SK-N-SH treated with all-trans-retinoic acid at 6 μM for 48 hours (cell line): ENCODE data around the gene MAPK14.

Experiments
- ATAC-seq: fragments of 200-7000 bp; cut with Tn5 transposase; 3 replicates; pipeline ENCODE4 v1.9.1; 2020; ENCODE audit warnings: mild to moderate bottlenecking, moderate library complexity
- ARNTL ChIP-seq: fragments of 450-650 bp; formaldehyde crosslinking; IDR thresholded peaks from 2 replicates; pipeline ENCODE4 v1.5.0; 2020; ENCODE audit warnings: low read depth, mild to moderate bottlenecking, moderate library complexity, borderline replicate concordance
- CSDC2 ChIP-seq: fragments of 250-450 bp; sonication (Bioruptor Pico); IDR thresholded peaks from 2 replicates; pipeline ENCODE4 v1.5.0; 2020; ENCODE audit warnings: mild to moderate bottlenecking, moderate library complexity
- ESRRG ChIP-seq: fragments of 250-450 bp; sonication (Bioruptor Pico); IDR thresholded peaks from 2 replicates; pipeline ENCODE4 v1.6.1; 2021; ENCODE audit warnings: mild to moderate bottlenecking
- GLIS3 ChIP-seq: fragments of 250-450 bp; sonication (Bioruptor Pico); IDR thresholded peaks from 2 replicates; pipeline ENCODE4 v1.5.0; 2020; ENCODE audit warnings: mild to moderate bottlenecking, moderate library complexity
- ISL1 ChIP-seq: fragments of 250-450 bp; sonication (Bioruptor Pico); IDR thresholded peaks from 2 replicates; pipeline ENCODE4 v2.1.2; 2022; ENCODE audit warnings: mild to moderate bottlenecking, moderate library complexity
- OSR1 ChIP-seq: fragments of 250-450 bp; sonication (Bioruptor Pico); IDR thresholded peaks from 2 replicates; pipeline ENCODE4 v1.8.0; 2022; ENCODE audit warnings: moderate library complexity, mild to moderate bottlenecking, inconsistent platforms
- RARB ChIP-seq: fragments of 250-450 bp; sonication (Bioruptor Pico); IDR thresholded peaks from 2 replicates; pipeline ENCODE4 v1.8.0; 2021; ENCODE audit warnings: mild to moderate bottlenecking, moderate library complexity
- SNAI2 ChIP-seq: fragments of 250-450 bp; sonication (Bioruptor Pico); IDR thresholded peaks from 2 replicates; pipeline ENCODE4 v1.5.0; 2020; ENCODE audit warnings: mild to moderate bottlenecking, moderate library complexity
- TOX ChIP-seq: fragments of 250-450 bp; sonication (Bioruptor Pico); IDR thresholded peaks from 2 replicates; pipeline ENCODE4 v1.8.0; 2021; ENCODE audit warnings: mild to moderate bottlenecking, moderate library complexity, borderline replicate concordance
- ZC3H10 ChIP-seq: fragments of 250-450 bp; sonication (Bioruptor Pico); IDR thresholded peaks from 2 replicates; pipeline ENCODE4 v1.5.1; 2021; ENCODE audit warnings: mild to moderate bottlenecking, moderate library complexity
- ZFP3 ChIP-seq: fragments of 250-450 bp; sonication (Bioruptor Pico); IDR thresholded peaks from 2 replicates; pipeline ENCODE4 v1.5.0; 2020; ENCODE audit warnings: mild to moderate bottlenecking, moderate library complexity
- ZNF565 ChIP-seq: fragments of 450-650 bp; formaldehyde crosslinking; conservative IDR thresholded peaks from 2 replicates; pipeline ENCODE4 v1.5.0; 2020; ENCODE audit warnings: low read depth, mild to moderate bottlenecking, moderate library complexity
- TF ChIP-seq, protein P1 (sequence below): fragments of 250-450 bp; sonication (Bioruptor Pico); IDR thresholded peaks from 2 replicates; pipeline ENCODE4 v1.5.1; 2020; ENCODE audit warnings: low read depth, mild to moderate bottlenecking, moderate library complexity
- TF ChIP-seq, protein P2 (sequence below): fragments of 250-450 bp; sonication (Bioruptor Pico); IDR thresholded peaks from 2 replicates; pipeline ENCODE4 v1.8.0; 2020; ENCODE audit warnings: mild to moderate bottlenecking, moderate library complexity, borderline replicate concordance
- TF ChIP-seq, protein P3 (sequence below): fragments of 250-450 bp; sonication (Bioruptor Pico); IDR thresholded peaks from 2 replicates; pipeline ENCODE4 v1.8.0; 2021; ENCODE audit warnings: low read depth, mild to moderate bottlenecking, moderate library complexity, borderline replicate concordance
- TF ChIP-seq, protein P4 (sequence below): fragments of 250-450 bp; sonication (Bioruptor Pico); IDR thresholded peaks from 2 replicates; pipeline ENCODE4 v1.5.1; 2021; ENCODE audit warnings: mild to moderate bottlenecking, moderate library complexity

MAPK14 gene

DNA sequence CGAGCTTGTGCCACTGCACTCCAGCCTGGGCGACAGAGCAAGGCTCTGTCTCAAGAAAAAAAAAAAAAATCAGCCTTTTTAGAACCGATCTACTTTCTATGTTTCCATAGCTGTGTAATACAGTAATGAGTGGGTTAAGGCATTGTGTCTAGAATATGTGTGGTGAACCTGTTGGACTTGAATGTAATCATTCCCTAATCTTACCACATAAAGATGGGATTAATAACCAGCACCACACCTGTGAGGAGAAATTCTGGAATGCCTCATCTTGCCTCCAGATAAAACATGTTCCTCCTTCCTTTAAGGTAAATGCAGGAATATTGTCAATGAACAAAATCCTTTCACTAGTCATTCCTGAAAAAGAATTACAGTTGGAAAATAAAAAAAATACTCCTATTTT, 43.7 kb downstream of the MAPK14 start (continued):
- TF ChIP-seq, protein P1, sequence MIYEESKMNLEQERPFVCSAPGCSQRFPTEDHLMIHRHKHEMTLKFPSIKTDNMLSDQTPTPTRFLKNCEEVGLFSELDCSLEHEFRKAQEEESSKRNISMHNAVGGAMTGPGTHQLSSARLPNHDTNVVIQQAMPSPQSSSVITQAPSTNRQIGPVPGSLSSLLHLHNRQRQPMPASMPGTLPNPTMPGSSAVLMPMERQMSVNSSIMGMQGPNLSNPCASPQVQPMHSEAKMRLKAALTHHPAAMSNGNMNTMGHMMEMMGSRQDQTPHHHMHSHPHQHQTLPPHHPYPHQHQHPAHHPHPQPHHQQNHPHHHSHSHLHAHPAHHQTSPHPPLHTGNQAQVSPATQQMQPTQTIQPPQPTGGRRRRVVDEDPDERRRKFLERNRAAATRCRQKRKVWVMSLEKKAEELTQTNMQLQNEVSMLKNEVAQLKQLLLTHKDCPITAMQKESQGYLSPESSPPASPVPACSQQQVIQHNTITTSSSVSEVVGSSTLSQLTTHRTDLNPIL (CRISPR knock-in tag): no peak
- TF ChIP-seq GLIS3 (CRISPR knock-in tag) (no peak), CSDC2 (CRISPR knock-in tag) (no peak)

DNA sequence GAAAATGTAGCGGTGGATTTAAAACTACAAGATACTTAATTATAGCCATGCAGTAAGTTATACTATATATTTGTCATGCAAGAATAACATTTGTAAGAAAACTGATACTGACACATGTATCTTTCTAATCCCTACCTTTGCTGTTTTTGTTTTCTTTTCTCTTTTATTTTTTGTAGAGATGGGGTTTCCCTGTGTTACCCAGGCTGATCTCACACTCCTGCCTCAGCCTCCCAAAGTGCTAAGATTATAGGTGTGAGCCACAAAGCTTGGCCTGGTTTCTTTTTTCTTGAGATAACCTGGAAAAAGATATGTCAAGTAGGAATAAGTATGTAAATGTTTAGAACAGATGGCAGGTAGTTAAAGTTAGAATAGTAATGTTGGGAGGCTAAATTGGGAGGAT, 44.1 kb downstream of the MAPK14 start:
- no peak for ATAC-seq
- TF ChIP-seq OSR1 (CRISPR knock-in tag) (no peak), ZFP3 (CRISPR knock-in tag) (no peak), TOX (CRISPR knock-in tag) (no peak), ZNF565 (CRISPR knock-in tag) (no peak), GLIS3 (CRISPR knock-in tag) (no peak), RARB (CRISPR knock-in tag) (no peak), ZC3H10 (CRISPR knock-in tag) (no peak), ARNTL (no peak), SNAI2 (CRISPR knock-in tag) (no peak), ESRRG (no peak)
- TF ChIP-seq, protein P2, sequence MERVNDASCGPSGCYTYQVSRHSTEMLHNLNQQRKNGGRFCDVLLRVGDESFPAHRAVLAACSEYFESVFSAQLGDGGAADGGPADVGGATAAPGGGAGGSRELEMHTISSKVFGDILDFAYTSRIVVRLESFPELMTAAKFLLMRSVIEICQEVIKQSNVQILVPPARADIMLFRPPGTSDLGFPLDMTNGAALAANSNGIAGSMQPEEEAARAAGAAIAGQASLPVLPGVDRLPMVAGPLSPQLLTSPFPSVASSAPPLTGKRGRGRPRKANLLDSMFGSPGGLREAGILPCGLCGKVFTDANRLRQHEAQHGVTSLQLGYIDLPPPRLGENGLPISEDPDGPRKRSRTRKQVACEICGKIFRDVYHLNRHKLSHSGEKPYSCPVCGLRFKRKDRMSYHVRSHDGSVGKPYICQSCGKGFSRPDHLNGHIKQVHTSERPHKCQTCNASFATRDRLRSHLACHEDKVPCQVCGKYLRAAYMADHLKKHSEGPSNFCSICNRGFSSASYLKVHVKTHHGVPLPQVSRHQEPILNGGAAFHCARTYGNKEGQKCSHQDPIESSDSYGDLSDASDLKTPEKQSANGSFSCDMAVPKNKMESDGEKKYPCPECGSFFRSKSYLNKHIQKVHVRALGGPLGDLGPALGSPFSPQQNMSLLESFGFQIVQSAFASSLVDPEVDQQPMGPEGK (CRISPR knock-in tag): no peak
- TF ChIP-seq, protein P1 (CRISPR knock-in tag): no peak
- TF ChIP-seq, protein P3, sequence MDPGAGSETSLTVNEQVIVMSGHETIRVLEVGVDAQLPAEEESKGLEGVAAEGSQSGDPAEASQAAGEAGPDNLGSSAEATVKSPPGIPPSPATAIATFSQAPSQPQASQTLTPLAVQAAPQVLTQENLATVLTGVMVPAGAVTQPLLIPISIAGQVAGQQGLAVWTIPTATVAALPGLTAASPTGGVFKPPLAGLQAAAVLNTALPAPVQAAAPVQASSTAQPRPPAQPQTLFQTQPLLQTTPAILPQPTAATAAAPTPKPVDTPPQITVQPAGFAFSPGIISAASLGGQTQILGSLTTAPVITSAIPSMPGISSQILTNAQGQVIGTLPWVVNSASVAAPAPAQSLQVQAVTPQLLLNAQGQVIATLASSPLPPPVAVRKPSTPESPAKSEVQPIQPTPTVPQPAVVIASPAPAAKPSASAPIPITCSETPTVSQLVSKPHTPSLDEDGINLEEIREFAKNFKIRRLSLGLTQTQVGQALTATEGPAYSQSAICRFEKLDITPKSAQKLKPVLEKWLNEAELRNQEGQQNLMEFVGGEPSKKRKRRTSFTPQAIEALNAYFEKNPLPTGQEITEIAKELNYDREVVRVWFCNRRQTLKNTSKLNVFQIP (CRISPR knock-in tag): no peak
- TF ChIP-seq, protein P4, sequence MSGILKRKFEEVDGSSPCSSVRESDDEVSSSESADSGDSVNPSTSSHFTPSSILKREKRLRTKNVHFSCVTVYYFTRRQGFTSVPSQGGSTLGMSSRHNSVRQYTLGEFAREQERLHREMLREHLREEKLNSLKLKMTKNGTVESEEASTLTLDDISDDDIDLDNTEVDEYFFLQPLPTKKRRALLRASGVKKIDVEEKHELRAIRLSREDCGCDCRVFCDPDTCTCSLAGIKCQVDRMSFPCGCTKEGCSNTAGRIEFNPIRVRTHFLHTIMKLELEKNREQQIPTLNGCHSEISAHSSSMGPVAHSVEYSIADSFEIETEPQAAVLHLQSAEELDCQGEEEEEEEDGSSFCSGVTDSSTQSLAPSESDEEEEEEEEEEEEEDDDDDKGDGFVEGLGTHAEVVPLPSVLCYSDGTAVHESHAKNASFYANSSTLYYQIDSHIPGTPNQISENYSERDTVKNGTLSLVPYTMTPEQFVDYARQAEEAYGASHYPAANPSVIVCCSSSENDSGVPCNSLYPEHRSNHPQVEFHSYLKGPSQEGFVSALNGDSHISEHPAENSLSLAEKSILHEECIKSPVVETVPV (CRISPR knock-in tag): no peak

DNA sequence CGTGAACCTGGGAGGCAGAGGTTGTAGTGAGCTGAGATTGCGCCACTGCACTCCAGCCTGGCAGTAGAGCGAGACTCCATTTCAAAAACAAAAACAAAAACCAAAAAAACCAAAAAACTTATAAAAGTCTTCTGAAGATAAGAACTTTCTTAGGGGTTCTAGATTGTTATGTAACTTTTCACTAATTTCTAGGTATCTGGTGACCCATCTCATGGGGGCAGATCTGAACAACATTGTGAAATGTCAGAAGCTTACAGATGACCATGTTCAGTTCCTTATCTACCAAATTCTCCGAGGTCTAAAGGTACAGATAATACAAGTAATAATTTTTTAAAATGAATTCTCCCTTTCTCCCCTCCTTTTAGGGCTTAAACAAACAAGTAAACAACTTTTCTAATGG, 45.1 kb downstream of the MAPK14 start:
- ATAC-seq: no peak
- no peak for TF ChIP-seq RARB (CRISPR knock-in tag)
- TF ChIP-seq, protein P2 (CRISPR knock-in tag): no peak
- TF ChIP-seq, protein P1 (CRISPR knock-in tag): no peak
- no peak for TF ChIP-seq ZC3H10 (CRISPR knock-in tag)

DNA sequence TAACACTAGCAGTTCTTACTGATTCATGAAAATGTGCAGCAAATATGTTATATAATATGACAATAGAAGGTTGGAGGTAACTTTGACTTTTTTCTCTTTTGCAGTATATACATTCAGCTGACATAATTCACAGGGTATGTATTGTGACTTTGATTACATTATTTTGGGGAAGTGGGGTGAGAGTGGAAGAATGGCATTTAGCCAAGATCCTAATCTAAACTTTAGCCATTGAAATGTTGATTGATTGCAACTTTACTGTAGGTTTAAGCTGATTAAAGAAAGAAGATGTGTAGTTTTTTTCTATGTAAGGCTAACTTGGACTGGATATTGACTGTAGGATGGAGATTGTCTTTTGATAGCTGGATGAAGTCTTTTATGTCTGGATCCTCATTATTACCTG, 46.0 kb downstream of the MAPK14 start:
- no peak for ATAC-seq
- TF ChIP-seq ISL1 (peak; percentile 87), TOX (CRISPR knock-in tag) (no peak)
